BJ (cell line): ENCODE results near the gene ATP6V1C2. TPM values are rescaled to one million over a fixed set of nuclear protein-coding genes. Genes with fewer than 3 reads are reported as not detected.
A peak's percentile ranks its signal among the peaks of the same experiment; 100 is the strongest.

ENCODE experiments used
- CTCF ChIA-PET: fragments of 350-600 bp; formaldehyde crosslinking; extraction: SDS; loops from one replicate; lab custom pipeline; 2021; ENCODE audit warnings: antibody characterized with exemption, inconsistent platforms; lab: Yijun Ruan, JAX
- POLR2A ChIA-PET: fragments of 300-600 bp; sonication (Branson Sonifier 250); formaldehyde crosslinking; extraction: SDS; loops from one replicate; lab custom pipeline; 2021; ENCODE audit warnings: antibody characterized with exemption; lab: Charles Lee
- DNase-seq: peaks from one replicate; pipeline ENCODE4 v3.0.0-alpha.2; 2011; ENCODE audit warnings: low read depth
- H3K27me3 ChIP-seq: 2 replicates; pipeline ENCODE4 v1.6.0; 2011; ENCODE audit warnings: low read length; ENCODE audit not compliant: control insufficient read depth, insufficient read depth
- H3K36me3 ChIP-seq: 2 replicates; pipeline ENCODE4 v1.5.1; 2011; ENCODE audit warnings: low read length; ENCODE audit not compliant: control insufficient read depth, insufficient read depth
- H3K4me3 ChIP-seq: 2 replicates; pipeline ENCODE4 v1.5.1; 2011; ENCODE audit warnings: low read depth, mild to moderate bottlenecking, control low read depth, low read length
- polyA minus RNA-seq: library from RNA; depleted of rRNA, polyadenylated mRNA; stranded (reverse); fragments of >200 nt; gene quantifications from 2 replicates; pipeline ENCODE4 v1.2.3, GENCODE V29; 2011; rRNA and poly(A)+ RNA removed
- polyA plus RNA-seq: library from polyadenylated mRNA; depleted of rRNA; stranded (reverse); fragments of >200 nt; gene quantifications from 2 replicates; pipeline ENCODE4 v1.2.3, GENCODE V29; 2011; rRNA removed
- TF ChIP-seq, protein P1 (sequence below): IDR thresholded peaks from 2 replicates; pipeline ENCODE4 v1.5.1; 2011; ENCODE audit warnings: low read depth, mild to moderate bottlenecking, control low read depth, inconsistent platforms, low read length, moderate library complexity; ENCODE audit not compliant: insufficient read depth

ATP6V1C2 gene, protein sequence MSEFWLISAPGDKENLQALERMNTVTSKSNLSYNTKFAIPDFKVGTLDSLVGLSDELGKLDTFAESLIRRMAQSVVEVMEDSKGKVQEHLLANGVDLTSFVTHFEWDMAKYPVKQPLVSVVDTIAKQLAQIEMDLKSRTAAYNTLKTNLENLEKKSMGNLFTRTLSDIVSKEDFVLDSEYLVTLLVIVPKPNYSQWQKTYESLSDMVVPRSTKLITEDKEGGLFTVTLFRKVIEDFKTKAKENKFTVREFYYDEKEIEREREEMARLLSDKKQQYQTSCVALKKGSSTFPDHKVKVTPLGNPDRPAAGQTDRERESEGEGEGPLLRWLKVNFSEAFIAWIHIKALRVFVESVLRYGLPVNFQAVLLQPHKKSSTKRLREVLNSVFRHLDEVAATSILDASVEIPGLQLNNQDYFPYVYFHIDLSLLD
- polyA plus RNA-seq = 0.04 and 0.12 TPM in 2 replicates
- polyA minus RNA-seq = not detected in 2 replicates

DNA sequence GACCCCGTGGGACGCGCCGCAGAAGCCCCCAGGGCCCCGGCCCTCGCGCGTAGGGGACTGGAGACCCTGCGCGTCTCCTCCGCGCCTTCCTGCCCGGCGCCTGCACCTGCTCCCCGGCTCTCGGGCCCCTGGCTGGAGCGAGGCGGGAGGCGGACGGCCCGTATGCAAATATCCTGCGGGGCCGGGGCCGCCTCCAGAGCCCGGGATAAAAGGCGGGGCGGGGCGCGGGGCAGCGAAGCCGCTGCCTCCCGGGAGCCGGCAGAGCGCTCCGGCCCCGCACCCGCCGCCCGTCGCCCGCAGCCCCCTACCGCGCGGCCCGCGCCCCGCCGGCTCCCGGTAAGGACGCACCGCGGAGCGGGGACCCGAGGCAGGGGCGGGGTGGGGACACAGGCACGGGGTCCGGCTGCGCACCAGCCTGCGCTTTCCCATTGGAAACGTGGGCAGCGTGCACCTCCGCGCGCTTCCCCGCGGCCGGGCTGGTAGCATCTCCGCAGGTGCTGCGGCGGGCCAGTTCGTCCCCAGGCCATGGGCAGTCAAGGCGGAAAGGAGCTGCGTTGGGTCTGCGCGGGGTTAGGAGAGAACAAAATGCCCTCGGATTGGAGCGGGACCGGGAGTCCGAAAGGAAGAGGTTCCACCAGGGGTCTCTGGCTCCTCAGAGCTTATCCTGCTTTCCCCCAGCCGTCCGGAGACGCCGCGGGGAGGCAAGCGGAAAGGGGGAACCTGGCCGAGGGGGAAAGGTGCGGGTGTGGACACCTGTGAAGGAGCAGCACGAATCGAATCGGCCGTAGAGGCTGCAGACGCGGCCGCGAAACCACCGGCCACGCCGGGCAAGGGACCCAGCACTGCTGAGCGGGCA lies at the start of gene ATP6V1C2:
ATP6V1C2 (plus strand) TSS at position 235 of the 856 bp plus-strand sequence. CDS start 1,220 bp downstream, outside the sequence.
- ChIA-PET CTCF (no interaction called here), POLR2A (no interaction called here)
- TF ChIP-seq, protein P1, sequence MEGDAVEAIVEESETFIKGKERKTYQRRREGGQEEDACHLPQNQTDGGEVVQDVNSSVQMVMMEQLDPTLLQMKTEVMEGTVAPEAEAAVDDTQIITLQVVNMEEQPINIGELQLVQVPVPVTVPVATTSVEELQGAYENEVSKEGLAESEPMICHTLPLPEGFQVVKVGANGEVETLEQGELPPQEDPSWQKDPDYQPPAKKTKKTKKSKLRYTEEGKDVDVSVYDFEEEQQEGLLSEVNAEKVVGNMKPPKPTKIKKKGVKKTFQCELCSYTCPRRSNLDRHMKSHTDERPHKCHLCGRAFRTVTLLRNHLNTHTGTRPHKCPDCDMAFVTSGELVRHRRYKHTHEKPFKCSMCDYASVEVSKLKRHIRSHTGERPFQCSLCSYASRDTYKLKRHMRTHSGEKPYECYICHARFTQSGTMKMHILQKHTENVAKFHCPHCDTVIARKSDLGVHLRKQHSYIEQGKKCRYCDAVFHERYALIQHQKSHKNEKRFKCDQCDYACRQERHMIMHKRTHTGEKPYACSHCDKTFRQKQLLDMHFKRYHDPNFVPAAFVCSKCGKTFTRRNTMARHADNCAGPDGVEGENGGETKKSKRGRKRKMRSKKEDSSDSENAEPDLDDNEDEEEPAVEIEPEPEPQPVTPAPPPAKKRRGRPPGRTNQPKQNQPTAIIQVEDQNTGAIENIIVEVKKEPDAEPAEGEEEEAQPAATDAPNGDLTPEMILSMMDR = no peak
- no peak for DNase-seq
- Histone ChIP-seq H3K36me3 (no peaks in the 10 kb centered on the region), H3K27me3 (peaks cover 35% of the 10 kb centered on the region), H3K4me3 (peak within 1 kb of the TSS; percentile 34)

DNA sequence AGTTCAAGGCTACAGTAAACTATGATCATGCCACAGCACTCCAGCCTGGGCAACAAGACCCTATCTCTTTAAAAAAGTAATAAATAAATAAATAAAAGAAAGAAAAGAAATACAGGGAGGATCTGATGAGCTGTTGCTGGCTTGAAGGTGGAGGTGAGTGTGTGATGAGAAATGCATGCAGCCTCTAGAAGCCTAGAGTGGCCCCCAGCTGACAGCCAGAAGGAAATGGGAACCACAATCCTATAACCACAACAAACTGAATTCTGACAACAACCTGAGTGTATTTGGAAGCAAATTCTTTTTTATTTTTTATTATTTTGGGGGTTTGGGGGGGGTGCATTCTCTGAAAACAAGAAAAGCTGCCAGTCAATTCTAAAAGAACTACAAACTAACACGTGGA lies 46.3 kb upstream of the ATP6V1C2 start:
- no peak overlapping the region for H3K4me3 ChIP-seq
- H3K36me3 ChIP-seq = peaks cover 1% of the 10 kb centered on the region; the same call in 1 of the 2 replicates
- TF ChIP-seq, protein P1 = no peak
- ChIA-PET POLR2A (no interaction called here), CTCF (interaction anchor here (0.6 to 1.4 kb wide), 3 partner anchors 113 to 609 kb away, joined by 3 to 4 read pairs (median 3); no protein-coding TSS in a partner anchor)
- H3K27me3 ChIP-seq = no peaks in the 10 kb centered on the region
- no peak for DNase-seq

DNA sequence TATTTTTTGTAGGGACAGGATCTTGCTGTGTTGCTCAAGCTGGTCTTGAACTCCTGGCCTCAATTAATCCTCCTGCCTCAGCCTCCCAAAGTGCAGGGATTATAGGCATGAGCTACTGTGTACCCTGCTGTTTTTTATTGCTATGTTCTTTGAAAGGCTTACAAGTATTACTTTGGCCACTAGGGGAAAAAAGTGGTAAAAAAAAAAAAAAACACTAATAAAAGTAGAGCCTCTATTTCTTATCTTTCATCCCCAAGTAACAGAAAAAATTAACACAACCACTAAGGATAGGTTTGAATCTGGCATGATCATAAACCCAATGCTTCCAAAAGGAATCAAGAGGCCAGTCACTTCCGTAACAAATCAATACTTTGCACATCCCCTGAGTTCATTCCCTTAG lies 43.2 kb upstream of the ATP6V1C2 start:
- POLR2A ChIA-PET = interaction anchor here (0.6 kb wide), 1 partner anchor 1061 kb away, joined by 3 read pairs; no protein-coding TSS in a partner anchor

DNA sequence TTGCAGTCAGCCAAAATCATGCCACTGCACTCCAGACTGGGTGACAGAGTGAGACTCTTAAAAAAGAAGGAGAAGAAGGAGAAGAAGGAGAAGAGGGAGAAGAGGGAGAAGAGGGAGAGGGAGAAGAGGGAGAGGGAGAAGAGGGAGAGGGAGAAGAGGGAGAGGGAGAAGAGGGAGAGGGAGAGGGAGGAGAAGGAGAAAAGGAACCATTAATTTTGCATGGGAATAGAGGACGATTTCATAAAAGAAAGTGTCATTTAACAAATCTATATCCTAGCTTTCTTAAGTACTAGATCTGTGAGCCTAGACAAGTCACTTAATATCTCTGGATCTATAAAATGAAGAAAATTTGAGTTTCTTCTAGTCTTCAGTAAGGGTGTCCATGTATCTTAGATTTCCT lies 41.2 kb upstream of the ATP6V1C2 start:
- peaks cover 2% of the 10 kb centered on the region; the same call in 1 of the 2 replicates for H3K36me3 ChIP-seq

More for the DNA sequence above, 43.2 kb upstream of the ATP6V1C2 start:
- Histone ChIP-seq H3K27me3 (no peaks in the 10 kb centered on the region), H3K36me3 (no peaks in the 10 kb centered on the region; the same call in 1 of the 2 replicates), H3K4me3 (no peak overlapping the region)
- CTCF ChIA-PET = interaction anchor here (0.5 to 1.2 kb wide), 6 partner anchors 8 to 1259 kb away, joined by 3 to 8 read pairs (median 3); no protein-coding TSS in a partner anchor
- DNase-seq = no peak
- TF ChIP-seq, protein P1 = no peak; the same call in 1 of the 2 replicates

More for the DNA sequence above, 41.2 kb upstream of the ATP6V1C2 start:
- TF ChIP-seq, protein P1 = no peak
- no peak for DNase-seq
- ChIA-PET POLR2A (no interaction called here), CTCF (no interaction called here)
- Histone ChIP-seq H3K4me3 (no peak overlapping the region), H3K27me3 (no peaks in the 10 kb centered on the region)
